ENCODE measurements around the gene BMP10. TPM values are rescaled to one million over a fixed set of nuclear protein-coding genes. Genes with fewer than 3 reads are reported as not detected.
A peak's percentile ranks its signal among the peaks of the same experiment; 100 is the strongest.

BMP10 gene
- total RNA-seq, 1 donor from 2014 or later = not detected

GRCh38 chr2:68911246-68911645, 40.0 kb upstream of the BMP10 start:
- no peak overlapping the region for H3K27ac ChIP-seq
- DNase-seq (ENCODE audit: low spot score) = no peak
- Mint-ChIP-seq H3K9me3 (no peaks in the 10 kb centered on the region), H3K4me1 (peaks cover 2% of the 10 kb centered on the region), H3K27ac (no peak overlapping the region), H3K27me3 (ENCODE audit: insufficient read depth, low read depth) (no peaks in the 10 kb centered on the region), H3K36me3 (no peaks in the 10 kb centered on the region), H3K4me3 (no peak overlapping the region)
- H3K36me3 ChIP-seq = no peaks in the 10 kb centered on the region
- H2AFZ ChIP-seq (replicated peaks) = no peak overlapping the region
- H3K4me3 ChIP-seq = no peak overlapping the region
- H3K27me3 ChIP-seq = no peaks in the 10 kb centered on the region
- no peaks in the 10 kb centered on the region for H3K79me2 ChIP-seq (ENCODE audit: low read depth)
- no peak overlapping the region for H3K4me2 ChIP-seq
- no peaks in the 10 kb centered on the region for H3F3A ChIP-seq (ENCODE audit: low read depth)
- no peaks in the 10 kb centered on the region for H4K20me1 ChIP-seq (ENCODE audit: low read depth)
- no peak overlapping the region for H3K9ac ChIP-seq
- H3K9me3 ChIP-seq (ENCODE audit: low read depth) = no peaks in the 10 kb centered on the region
- TF ChIP-seq CTCF (IDR thresholded peaks at IDR 0.05) = no peak
- no peak for TF ChIP-seq EZH2 (IDR thresholded peaks at IDR 0.05)
- TF ChIP-seq EZH2phosphoT487 (IDR thresholded peaks at IDR 0.05) = no peak
- H3K4me1 ChIP-seq = peaks cover 3% of the 10 kb centered on the region

- H3K79me2 ChIP-seq (ENCODE audit: low read depth) = no peaks in the 10 kb centered on the region
- TF ChIP-seq EZH2 (IDR thresholded peaks at IDR 0.05) = no peak
- peak; percentile 87 for TF ChIP-seq CTCF (IDR thresholded peaks at IDR 0.05)
- TF ChIP-seq EZH2phosphoT487 (IDR thresholded peaks at IDR 0.05) = no peak
- peaks cover 3% of the 10 kb centered on the region for H3K4me1 ChIP-seq
- no peak overlapping the region for H3K4me3 ChIP-seq
- Mint-ChIP-seq H3K27ac (no peak overlapping the region), H3K4me3 (no peak overlapping the region), H3K27me3 (ENCODE audit: insufficient read depth, low read depth) (no peaks in the 10 kb centered on the region), H3K36me3 (no peaks in the 10 kb centered on the region), H3K9me3 (no peaks in the 10 kb centered on the region), H3K4me1 (peaks cover 2% of the 10 kb centered on the region)
- H3F3A ChIP-seq (ENCODE audit: low read depth) = no peaks in the 10 kb centered on the region
- no peaks in the 10 kb centered on the region for H4K20me1 ChIP-seq (ENCODE audit: low read depth)
- H3K4me2 ChIP-seq = no peak overlapping the region
- no peaks in the 10 kb centered on the region for H3K36me3 ChIP-seq
- H3K27ac ChIP-seq = no peak overlapping the region
- H3K9me3 ChIP-seq (ENCODE audit: low read depth) = no peaks in the 10 kb centered on the region
- no peaks in the 10 kb centered on the region for H3K27me3 ChIP-seq
- peak; percentile 84 for DNase-seq (ENCODE audit: low spot score)
- peak overlapping the region; percentile 54 for H2AFZ ChIP-seq (replicated peaks)
- no peak overlapping the region for H3K9ac ChIP-seq
Measured at GRCh38 chr2:68909793-68910674, 38.8 kb upstream of the BMP10 start.

DNA sequence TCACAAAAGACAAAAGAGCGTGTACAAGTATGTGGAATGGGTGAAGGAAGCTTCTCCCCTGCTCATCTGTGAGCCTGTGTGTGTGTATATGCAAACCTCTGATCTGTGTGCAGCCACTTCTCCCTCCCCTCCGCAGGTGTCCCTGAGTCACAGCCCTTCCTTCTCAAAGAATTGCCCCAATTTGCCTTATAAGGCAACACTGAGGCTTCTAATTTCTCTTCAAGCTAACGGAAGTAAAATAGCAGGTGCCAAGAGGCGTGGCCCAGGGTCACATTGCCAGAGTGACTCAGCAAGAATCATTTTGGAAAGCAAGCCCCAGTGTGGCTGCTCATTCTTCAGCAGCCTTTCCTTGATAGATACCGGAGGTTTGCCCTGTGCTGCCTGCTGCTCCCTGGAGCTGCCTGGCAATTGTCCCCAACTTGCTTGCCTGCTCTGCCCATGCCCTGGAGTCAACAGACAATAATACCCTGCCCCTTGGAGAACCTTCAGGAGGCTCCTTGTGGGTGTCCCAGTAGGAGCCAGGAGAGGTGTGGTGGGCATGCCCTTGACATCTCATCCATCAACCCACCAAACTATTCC, 37.3 kb upstream of the BMP10 start:
- Histone ChIP-seq H3K4me2 (no peak overlapping the region), H3K9ac (no peak overlapping the region), H3K27me3 (no peaks in the 10 kb centered on the region), H3F3A (ENCODE audit: low read depth) (no peaks in the 10 kb centered on the region), H3K4me3 (no peak overlapping the region), H2AFZ (replicated peaks) (peak overlapping the region; percentile 47), H3K4me1 (peaks cover 3% of the 10 kb centered on the region), H3K9me3 (ENCODE audit: low read depth) (no peaks in the 10 kb centered on the region), H3K79me2 (ENCODE audit: low read depth) (no peaks in the 10 kb centered on the region), H3K36me3 (no peaks in the 10 kb centered on the region), H4K20me1 (ENCODE audit: low read depth) (no peaks in the 10 kb centered on the region), H3K27ac (no peak overlapping the region)
- peaks cover 2% of the 10 kb centered on the region for H3K4me1 Mint-ChIP-seq
- no peak for TF ChIP-seq EZH2phosphoT487 (IDR thresholded peaks at IDR 0.05)
- no peak for TF ChIP-seq EZH2 (IDR thresholded peaks at IDR 0.05)
- no peak for TF ChIP-seq CTCF (IDR thresholded peaks at IDR 0.05)
- no peaks in the 10 kb centered on the region for H3K27me3 Mint-ChIP-seq (ENCODE audit: insufficient read depth, low read depth)
- peak; percentile 15 for DNase-seq (ENCODE audit: low spot score)
- H3K9me3 Mint-ChIP-seq = no peaks in the 10 kb centered on the region
- H3K4me3 Mint-ChIP-seq = no peak overlapping the region
- H3K27ac Mint-ChIP-seq = no peak overlapping the region
- no peaks in the 10 kb centered on the region for H3K36me3 Mint-ChIP-seq

All from neural progenitor cell (in vitro differentiated cells).